Epithelial cell of esophagus (primary cell): ENCODE data around the gene CACNA1G.
A peak's percentile ranks its signal among the peaks of the same experiment; 100 is the strongest.

Source experiments
- DNase-seq: peaks from one replicate; pipeline ENCODE4 v3.0.0; 2010; ENCODE audit warnings: low read depth
- H3K4me3 ChIP-seq: 2 replicates; pipeline ENCODE4 v1.5.1; 2011; ENCODE audit warnings: mild to moderate bottlenecking, low read length, control low read depth
- CTCF ChIP-seq: IDR thresholded peaks from 2 replicates; pipeline ENCODE4 v1.5.1; 2011; ENCODE audit warnings: low read depth, mild to moderate bottlenecking, low read length, control low read depth, inconsistent platforms; ENCODE audit not compliant: insufficient read depth; ENCODE audit errors: missing control alignments

Gene CACNA1G

DNA sequence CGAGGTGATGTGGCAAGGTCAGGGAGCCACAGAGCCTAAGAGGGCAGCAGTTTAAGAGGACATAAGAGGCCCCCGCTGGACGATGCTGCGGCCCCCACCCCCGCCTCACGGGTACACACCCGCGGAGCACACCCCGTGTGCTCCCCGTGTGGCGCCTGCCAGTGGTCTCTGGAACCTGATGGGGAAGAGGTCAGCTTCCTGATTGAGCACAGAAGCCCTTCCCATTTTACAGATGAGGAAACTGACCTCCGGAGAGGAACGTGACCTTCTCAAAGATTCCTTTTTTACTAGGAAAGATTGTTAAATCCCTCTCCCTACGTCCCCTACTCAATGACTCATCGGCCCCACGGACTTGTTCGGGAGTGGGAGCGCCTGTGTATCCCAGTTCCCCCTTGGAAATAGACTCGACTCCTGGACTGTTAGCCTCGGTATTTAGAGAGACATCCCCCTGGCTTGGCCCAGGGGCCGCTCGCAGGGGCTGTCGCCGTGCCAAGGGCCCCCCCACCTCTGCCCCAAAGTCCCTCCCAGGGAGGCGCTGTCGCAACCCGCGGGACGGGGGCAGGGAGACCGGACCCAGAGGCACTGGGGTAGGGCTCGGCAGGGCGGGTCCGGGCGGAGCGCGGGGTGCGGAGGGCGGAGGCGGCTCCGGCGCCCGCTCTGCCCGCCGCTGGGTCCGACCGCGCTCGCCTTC is 73.9 kb downstream of the CACNA1G start, which contains the start of gene ABCC3:
TSS of gene ABCC3 (plus strand) at position 658 of the 691 bp plus-strand sequence. CDS start 56 bp downstream, outside the sequence.
- peak; percentile 38 for DNase-seq
- no peak for TF ChIP-seq CTCF
- H3K4me3 ChIP-seq = peak within 1 kb of the TSS; percentile 37

GRCh38 chr17:50634915-50635731 is 74.6 kb downstream of the CACNA1G start:
- DNase-seq = no peak
- H3K4me3 ChIP-seq = peak overlapping the region; percentile 37
- no peak for TF ChIP-seq CTCF

GRCh38 chr17:50635732-50635981 is 75.1 kb downstream of the CACNA1G start:
- no peak for TF ChIP-seq CTCF
- no peak overlapping the region for H3K4me3 ChIP-seq

DNA sequence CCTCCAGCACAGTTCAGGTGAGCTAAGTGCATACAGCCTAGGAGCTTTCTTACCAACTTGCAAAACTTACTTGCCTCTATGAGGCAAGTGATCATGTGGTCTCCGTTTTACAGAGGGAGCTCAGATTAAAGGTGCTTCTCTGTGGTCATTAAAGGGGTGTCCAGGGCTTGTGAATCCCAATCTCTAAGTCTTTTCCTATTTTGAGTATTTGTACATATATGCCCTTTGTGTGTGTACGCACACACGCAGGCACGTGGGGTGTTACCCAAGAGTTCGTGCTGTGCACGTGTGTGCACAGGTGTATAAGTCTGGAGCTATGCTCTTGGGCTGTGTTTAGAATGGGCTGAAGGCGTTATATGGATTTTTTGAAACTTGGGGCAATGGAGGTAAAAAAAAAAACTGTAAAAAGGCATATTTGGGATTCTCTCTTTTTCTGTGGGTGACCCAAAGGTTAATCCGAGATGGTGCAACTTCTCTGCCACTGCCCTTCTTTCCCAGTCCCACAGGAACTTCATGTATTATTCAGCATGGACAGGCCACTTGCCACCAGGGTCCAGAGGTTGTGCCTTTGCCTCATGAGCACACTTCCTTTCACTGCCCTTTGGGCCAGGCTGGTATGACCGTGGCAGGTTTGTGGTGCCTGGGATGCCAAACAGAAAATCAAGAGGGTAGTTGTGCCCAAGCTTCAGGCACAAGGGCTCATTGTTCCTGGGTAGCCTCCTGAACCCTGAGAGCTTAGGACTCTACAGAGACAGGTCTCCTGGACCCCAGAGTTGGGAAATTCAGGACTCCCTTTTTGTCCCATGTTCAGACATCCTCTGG is 75.7 kb downstream of the CACNA1G start:
- TF ChIP-seq CTCF = no peak
- no peak overlapping the region for H3K4me3 ChIP-seq
- DNase-seq = no peak

More at GRCh38 chr17:50635732-50635981, 75.1 kb downstream of the CACNA1G start:
- DNase-seq = no peak

GRCh38 chr17:50636804-50637195 is 76.3 kb downstream of the CACNA1G start:
- H3K4me3 ChIP-seq = no peak overlapping the region
- DNase-seq = no peak
- TF ChIP-seq CTCF = no peak

GRCh38 chr17:50637829-50638605 is 77.5 kb downstream of the CACNA1G start:
- no peak for TF ChIP-seq CTCF
- DNase-seq = no peak
- no peak overlapping the region for H3K4me3 ChIP-seq
